Peyer's patch (tissue), 4 donors: ENCODE measurements around the gene PTPRE. TPM values are rescaled to one million over a fixed set of nuclear protein-coding genes. Genes with fewer than 3 reads are reported as not detected.

Source experiments
- DNase-seq, 3 donors: peaks; one replicate each; pipeline ENCODE4 v3.0.0-alpha.2; 2017 to 2019
- H3K27ac ChIP-seq, 4 donors: fragments of 200-600 bp; sonication (generic); one replicate each; pipeline ENCODE4 v1.5.1; 2016 to 2019
- H3K27me3 ChIP-seq, 2 donors: fragments of 200-600 bp; sonication (generic); one replicate each; pipeline ENCODE4 v1.5.1; 2019
- H3K36me3 ChIP-seq, 3 donors: fragments of 200-600 bp; sonication (generic); one replicate each; pipeline ENCODE4 v1.5.1; 2016 to 2019
- H3K4me1 ChIP-seq, 4 donors: fragments of 200-600 bp; sonication (generic); one replicate each; pipeline ENCODE4 v1.5.1; 2016 to 2019
- H3K4me3 ChIP-seq, 4 donors: fragments of 200-600 bp; sonication (generic); 1 replicate in 3 of 4; 2 replicates in 1 of 4; pipeline ENCODE4 v1.5.1; 2016 to 2019; ENCODE audit warnings: mild to moderate bottlenecking in 1 of 4
- H3K9me3 ChIP-seq, 4 donors: fragments of 200-600 bp; sonication (generic); one replicate each; pipeline ENCODE4 v1.5.1; 2016 to 2019; ENCODE audit warnings: mild to moderate bottlenecking in 1 of 4
- POLR2A ChIP-seq, 2 donors: fragments of 450-650 bp; IDR thresholded peaks; one replicate each; pipeline ENCODE4 v1.5.1; 2017; ENCODE audit warnings: antibody characterized with exemption in 2 of 2, mild to moderate bottlenecking in 2 of 2, moderate library complexity in 2 of 2
- total RNA-seq, 4 donors: library from RNA; depleted of rRNA; stranded (reverse); fragments of >200 nt; gene quantifications; one replicate each; pipeline ENCODE4 v1.1.0, GENCODE V29; 2016
- TF ChIP-seq, protein P1 (sequence below), 6 experiments: fragments of 450-650 bp in 4 of 6; fragments of 200-600 bp in 2 of 6; sonication (generic) in 1 of 6; IDR thresholded peaks; one replicate each; pipeline ENCODE4 v1.5.1; 2017 to 2019; ENCODE audit warnings: antibody characterized with exemption in 6 of 6, mild to moderate bottlenecking in 3 of 6, moderate library complexity in 1 of 6

PTPRE gene
- total RNA-seq, 4 donors from 2014 or later = 24.0 to 48.7 (median 35.4) TPM

DNA sequence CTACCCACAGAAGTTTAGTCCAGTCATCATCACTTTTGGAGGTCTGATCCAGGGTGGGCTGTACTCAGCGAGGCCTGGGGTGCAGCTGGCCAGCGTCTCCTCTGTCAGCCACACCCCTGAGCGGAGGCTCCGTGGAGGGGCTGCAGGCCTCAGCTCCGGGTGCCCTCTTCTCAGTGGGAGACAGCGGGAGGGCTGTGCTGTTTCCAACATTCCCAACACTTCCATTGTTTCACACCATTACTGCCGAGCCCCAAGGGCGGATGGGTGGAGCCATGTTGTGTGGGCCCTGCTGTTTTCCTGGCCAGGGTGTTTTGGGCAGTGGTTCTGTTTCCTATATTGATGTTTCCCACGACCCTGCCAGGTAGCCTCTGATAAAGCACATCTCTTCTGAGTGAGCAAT, 124.3 kb downstream of the PTPRE start:
- peak in 1 of 3 donors; percentile 39 for DNase-seq
- H3K36me3 ChIP-seq = no peaks in the 10 kb centered on the region
- TF ChIP-seq, protein P1, sequence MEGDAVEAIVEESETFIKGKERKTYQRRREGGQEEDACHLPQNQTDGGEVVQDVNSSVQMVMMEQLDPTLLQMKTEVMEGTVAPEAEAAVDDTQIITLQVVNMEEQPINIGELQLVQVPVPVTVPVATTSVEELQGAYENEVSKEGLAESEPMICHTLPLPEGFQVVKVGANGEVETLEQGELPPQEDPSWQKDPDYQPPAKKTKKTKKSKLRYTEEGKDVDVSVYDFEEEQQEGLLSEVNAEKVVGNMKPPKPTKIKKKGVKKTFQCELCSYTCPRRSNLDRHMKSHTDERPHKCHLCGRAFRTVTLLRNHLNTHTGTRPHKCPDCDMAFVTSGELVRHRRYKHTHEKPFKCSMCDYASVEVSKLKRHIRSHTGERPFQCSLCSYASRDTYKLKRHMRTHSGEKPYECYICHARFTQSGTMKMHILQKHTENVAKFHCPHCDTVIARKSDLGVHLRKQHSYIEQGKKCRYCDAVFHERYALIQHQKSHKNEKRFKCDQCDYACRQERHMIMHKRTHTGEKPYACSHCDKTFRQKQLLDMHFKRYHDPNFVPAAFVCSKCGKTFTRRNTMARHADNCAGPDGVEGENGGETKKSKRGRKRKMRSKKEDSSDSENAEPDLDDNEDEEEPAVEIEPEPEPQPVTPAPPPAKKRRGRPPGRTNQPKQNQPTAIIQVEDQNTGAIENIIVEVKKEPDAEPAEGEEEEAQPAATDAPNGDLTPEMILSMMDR (IDR thresholded peaks at IDR 0.05) = no peak
- TF ChIP-seq POLR2A (IDR thresholded peaks at IDR 0.05) = no peak
- H3K4me1 ChIP-seq = peaks cover 0 to 2% (median 0%) of the 10 kb centered on the region in 4 donors
- H3K27me3 ChIP-seq = no peaks in the 10 kb centered on the region
- no peaks in the 10 kb centered on the region for H3K9me3 ChIP-seq
- no peak overlapping the region for H3K4me3 ChIP-seq
- H3K27ac ChIP-seq = no peak overlapping the region

DNA sequence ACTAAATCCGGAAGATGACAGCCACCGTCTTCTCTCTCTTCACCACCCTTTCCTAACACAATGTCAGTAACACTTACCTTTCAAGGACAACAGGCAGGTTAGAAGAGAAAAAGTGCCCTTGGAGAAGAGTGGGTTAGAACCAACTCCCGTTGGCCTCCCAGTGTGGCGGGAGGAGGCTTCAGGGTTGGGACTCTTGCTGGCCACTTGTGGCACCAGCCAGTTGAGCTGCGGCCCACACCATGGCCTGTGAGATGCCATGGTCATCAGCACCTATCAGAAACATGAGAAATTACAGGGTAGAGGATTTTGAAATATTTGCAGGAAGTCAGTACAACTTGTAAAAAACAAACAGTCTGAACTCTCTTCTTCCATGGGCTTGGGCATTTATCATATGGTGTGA, 125.6 kb downstream of the PTPRE start:
- no peak overlapping the region for H3K27ac ChIP-seq
- DNase-seq = no peak
- H3K9me3 ChIP-seq = no peaks in the 10 kb centered on the region
- no peak overlapping the region for H3K4me3 ChIP-seq
- H3K27me3 ChIP-seq = no peaks in the 10 kb centered on the region
- peaks cover 0 to 14% (median 0%) of the 10 kb centered on the region in 4 donors for H3K4me1 ChIP-seq
- TF ChIP-seq, protein P1 (IDR thresholded peaks at IDR 0.05) = no peak
- no peak for TF ChIP-seq POLR2A (IDR thresholded peaks at IDR 0.05)
- no peaks in the 10 kb centered on the region for H3K36me3 ChIP-seq

DNA sequence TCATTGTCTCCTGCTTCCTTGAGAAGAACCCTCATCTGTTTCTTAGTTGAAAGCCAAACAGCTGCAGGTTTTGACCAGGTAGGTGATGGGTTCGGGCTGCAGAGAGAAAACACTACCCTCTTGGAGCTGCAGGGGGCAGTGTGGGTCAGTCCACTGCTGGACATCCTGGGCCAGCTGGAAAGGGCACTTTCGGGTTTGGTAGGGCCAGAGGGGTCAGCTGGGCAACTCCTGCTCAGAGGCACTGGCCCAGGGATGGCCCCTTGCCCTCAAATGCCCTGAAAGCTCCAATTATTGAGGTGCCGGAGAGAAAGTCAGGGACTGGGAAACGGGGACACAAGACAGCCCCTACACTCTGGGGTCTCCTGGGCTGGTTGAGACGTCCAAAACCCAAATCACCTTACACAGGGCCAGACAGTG, 128.7 kb downstream of the PTPRE start:
- H3K36me3 ChIP-seq = no peaks in the 10 kb centered on the region
- H3K9me3 ChIP-seq = no peaks in the 10 kb centered on the region
- peaks cover 0 to 16% (median 0%) of the 10 kb centered on the region in 4 donors for H3K4me1 ChIP-seq
- DNase-seq = peak; percentile 56 to 82 (median 65)
- H3K4me3 ChIP-seq = no peak overlapping the region
- H3K27ac ChIP-seq = no peak overlapping the region
- no peak for TF ChIP-seq POLR2A (IDR thresholded peaks at IDR 0.05)
- TF ChIP-seq, protein P1 (IDR thresholded peaks at IDR 0.05) = peak; percentile 57 to 79 (median 72)
- no peaks in the 10 kb centered on the region for H3K27me3 ChIP-seq

DNA sequence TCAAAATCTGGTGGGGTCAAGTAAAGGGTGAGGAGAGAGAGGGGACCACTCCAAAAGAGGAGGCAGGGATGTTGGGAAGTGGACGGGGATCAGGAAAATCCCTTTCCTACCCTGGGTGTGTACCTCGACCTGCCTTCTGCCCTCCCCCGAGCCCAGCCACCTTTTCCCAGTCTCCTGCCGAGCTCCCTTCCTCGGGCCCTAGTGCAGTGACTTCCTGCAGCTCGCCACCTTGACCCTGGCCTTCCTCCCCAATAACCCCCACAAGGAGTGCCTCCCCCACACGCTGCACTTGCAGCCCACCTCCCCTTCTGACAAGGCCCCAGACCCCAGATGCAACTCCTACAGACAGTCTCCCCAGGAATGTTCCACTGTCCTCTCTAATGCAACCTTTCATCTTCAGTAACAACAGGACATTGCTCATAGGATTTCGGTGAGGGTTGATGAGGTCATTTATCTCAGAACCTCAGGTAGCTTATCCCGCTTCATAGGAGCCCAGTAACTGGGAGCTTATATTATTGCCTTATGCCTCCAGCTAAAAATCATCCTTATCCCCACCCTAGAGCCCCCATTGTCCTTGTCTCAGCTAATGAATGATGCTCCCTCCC, 129.2 kb downstream of the PTPRE start:
- Histone ChIP-seq H3K36me3 (no peaks in the 10 kb centered on the region), H3K4me3 (no peak overlapping the region), H3K4me1 (peaks cover 0 to 16% (median 0%) of the 10 kb centered on the region in 4 donors), H3K9me3 (no peaks in the 10 kb centered on the region), H3K27ac (no peak overlapping the region), H3K27me3 (no peaks in the 10 kb centered on the region)
- no peak for DNase-seq
- no peak for TF ChIP-seq POLR2A (IDR thresholded peaks at IDR 0.05)
- TF ChIP-seq, protein P1 (IDR thresholded peaks at IDR 0.05) = no peak

DNA sequence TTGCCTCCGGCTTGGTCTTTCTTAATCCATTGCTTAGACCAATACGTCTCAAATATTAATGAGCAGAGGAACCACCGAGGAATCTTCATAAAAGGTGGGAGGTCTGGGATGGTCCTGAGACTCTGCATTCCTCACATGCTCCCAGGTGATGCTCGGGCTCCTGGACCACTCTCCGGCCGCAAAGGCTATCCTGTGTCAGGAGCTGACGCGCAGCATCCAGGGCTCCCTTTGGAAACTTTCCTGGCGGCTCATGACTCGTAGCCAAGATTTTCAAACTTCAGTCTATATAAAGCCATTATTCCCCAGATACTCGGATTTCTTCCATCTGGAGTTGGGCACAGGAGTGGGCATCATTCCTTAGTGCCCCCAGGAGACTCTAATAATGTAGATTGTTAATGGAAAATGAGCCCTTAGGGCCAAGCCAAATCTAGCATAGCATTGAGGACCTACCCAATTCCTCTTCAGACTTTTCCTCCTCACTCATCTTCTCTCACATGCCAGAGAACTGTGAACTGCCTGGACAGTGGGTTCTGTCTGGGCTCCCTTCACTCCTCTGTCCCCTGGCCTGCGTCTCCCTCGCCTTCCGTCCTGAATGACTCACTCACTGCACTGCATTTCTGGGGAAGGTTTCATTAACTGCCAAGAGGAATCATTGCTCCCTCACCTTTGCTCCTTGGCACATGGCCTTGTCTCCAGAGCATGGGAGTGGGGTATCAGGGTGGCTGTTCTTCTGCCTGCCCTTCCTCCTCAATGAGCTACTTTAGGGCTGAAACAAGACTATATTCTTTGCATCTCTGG, 130.0 kb downstream of the PTPRE start:
- H3K4me1 ChIP-seq = peaks cover 0 to 16% (median 0%) of the 10 kb centered on the region in 4 donors
- TF ChIP-seq, protein P1 (IDR thresholded peaks at IDR 0.05) = no peak
- no peak for TF ChIP-seq POLR2A (IDR thresholded peaks at IDR 0.05)
- H3K36me3 ChIP-seq = no peaks in the 10 kb centered on the region
- H3K9me3 ChIP-seq = no peaks in the 10 kb centered on the region
- no peak overlapping the region for H3K4me3 ChIP-seq
- peak overlapping the region in 2 of 4 donors; percentile 51 to 54 for H3K27ac ChIP-seq
- peak in 2 of 3 donors; percentile 66 to 81 for DNase-seq
- no peaks in the 10 kb centered on the region for H3K27me3 ChIP-seq
